Adrenal gland (tissue), 5 donors: ENCODE measurements around the gene CDH5.

Source experiments
- CTCF ChIP-seq, 6 experiments: fragments of 450-650 bp in 4 of 6; fragments of 200-600 bp in 2 of 6; sonication (generic) in 1 of 6; IDR thresholded peaks; 1 replicate in 5 of 6; 2 replicates in 1 of 6; pipeline versions ENCODE4 v1.5.1 to v1.8.0; 2016 to 2021; ENCODE audit warnings: antibody characterized with exemption in 6 of 6, mild to moderate bottlenecking in 2 of 6, moderate library complexity in 1 of 6
- POLR2A ChIP-seq, 2 donors: fragments of 450-650 bp; IDR thresholded peaks; one replicate each; pipeline ENCODE4 v1.6.1; 2017; ENCODE audit warnings: antibody characterized with exemption in 2 of 2, mild to moderate bottlenecking in 2 of 2, moderate library complexity in 1 of 2
- donor health status: DM: no; HTN: no; CAD: no.

GRCh38 chr16:66399930-66400329 is 33.4 kb downstream of the CDH5 start:
- no peak for TF ChIP-seq CTCF (IDR thresholded peaks at IDR 0.05)
- no peak for TF ChIP-seq POLR2A (IDR thresholded peaks at IDR 0.05)
